ENCODE data around the gene ZNF107.
"Not testable (repeated sequence)": the region's sequence is repeated elsewhere in the genome, so short reads cannot be mapped to it uniquely, and the experiment has no call there.

GRCh38 chr7:64662091-64662490 lies 3.8 kb upstream of the ZNF107 start:
- not testable (repeated sequence) for TF ChIP-seq CTCF, POLR2A (IDR thresholded peaks at IDR 0.05)

Data from adrenal gland (tissue), 5 donors.